BE2C (cell line): ENCODE results near the gene ZSCAN20.
A peak's percentile ranks its signal among the peaks of the same experiment; 100 is the strongest.

Experiments used
- DNase-seq: peaks from one replicate; pipeline ENCODE4 v3.0.0-alpha.2; 2020
- H3K27me3 ChIP-seq: fragments of 250-450 bp; sonication (Bioruptor Pico); 2 replicates; pipeline ENCODE4 v1.5.1; 2020; ENCODE audit warnings: mild to moderate bottlenecking
- H3K36me3 ChIP-seq: fragments of 250-450 bp; sonication (Bioruptor Pico); 2 replicates; pipeline ENCODE4 v1.5.1; 2020; ENCODE audit warnings: mild to moderate bottlenecking
- H3K4me1 ChIP-seq: fragments of 250-450 bp; sonication (Bioruptor Pico); 2 replicates; pipeline ENCODE4 v1.5.1; 2020
- H3K4me3 ChIP-seq: 2 replicates; pipeline ENCODE4 v1.5.1; 2011; ENCODE audit warnings: low read depth, low read length
- H3K9me3 ChIP-seq: fragments of 250-450 bp; sonication (Bioruptor Pico); 2 replicates; pipeline ENCODE4 v1.5.1; 2020
- TF ChIP-seq, protein P1 (sequence below): IDR thresholded peaks from 2 replicates; pipeline ENCODE4 v1.5.1; 2012; ENCODE audit warnings: mild to moderate bottlenecking, low read depth, low read length

Gene ZSCAN20

DNA sequence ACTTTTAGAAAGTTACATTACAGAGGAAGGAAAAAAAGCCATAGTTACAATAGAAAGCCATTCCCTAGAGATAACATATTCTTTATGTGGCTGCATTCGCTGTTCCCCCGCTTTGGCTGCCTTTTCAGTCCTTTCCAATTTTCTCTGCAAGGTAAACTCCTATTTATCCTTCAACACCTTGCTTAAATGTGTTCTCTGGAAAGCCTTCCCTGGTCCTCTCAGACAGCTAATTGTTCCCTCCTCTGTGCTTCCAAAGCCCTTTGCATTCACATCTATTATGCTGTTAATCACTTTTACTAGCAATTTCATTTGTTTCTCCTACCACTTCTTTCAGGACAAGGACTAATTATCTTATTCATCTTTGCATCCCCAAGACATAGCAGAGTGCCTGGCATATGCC, 43.1 kb upstream of the ZSCAN20 start:
- Histone ChIP-seq H3K4me3 (no peak overlapping the region), H3K4me1 (no peaks in the 10 kb centered on the region), H3K27me3 (no peaks in the 10 kb centered on the region), H3K36me3 (no peaks in the 10 kb centered on the region), H3K9me3 (no peaks in the 10 kb centered on the region)
- no peak for DNase-seq
- TF ChIP-seq, protein P1, sequence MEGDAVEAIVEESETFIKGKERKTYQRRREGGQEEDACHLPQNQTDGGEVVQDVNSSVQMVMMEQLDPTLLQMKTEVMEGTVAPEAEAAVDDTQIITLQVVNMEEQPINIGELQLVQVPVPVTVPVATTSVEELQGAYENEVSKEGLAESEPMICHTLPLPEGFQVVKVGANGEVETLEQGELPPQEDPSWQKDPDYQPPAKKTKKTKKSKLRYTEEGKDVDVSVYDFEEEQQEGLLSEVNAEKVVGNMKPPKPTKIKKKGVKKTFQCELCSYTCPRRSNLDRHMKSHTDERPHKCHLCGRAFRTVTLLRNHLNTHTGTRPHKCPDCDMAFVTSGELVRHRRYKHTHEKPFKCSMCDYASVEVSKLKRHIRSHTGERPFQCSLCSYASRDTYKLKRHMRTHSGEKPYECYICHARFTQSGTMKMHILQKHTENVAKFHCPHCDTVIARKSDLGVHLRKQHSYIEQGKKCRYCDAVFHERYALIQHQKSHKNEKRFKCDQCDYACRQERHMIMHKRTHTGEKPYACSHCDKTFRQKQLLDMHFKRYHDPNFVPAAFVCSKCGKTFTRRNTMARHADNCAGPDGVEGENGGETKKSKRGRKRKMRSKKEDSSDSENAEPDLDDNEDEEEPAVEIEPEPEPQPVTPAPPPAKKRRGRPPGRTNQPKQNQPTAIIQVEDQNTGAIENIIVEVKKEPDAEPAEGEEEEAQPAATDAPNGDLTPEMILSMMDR: no peak

DNA sequence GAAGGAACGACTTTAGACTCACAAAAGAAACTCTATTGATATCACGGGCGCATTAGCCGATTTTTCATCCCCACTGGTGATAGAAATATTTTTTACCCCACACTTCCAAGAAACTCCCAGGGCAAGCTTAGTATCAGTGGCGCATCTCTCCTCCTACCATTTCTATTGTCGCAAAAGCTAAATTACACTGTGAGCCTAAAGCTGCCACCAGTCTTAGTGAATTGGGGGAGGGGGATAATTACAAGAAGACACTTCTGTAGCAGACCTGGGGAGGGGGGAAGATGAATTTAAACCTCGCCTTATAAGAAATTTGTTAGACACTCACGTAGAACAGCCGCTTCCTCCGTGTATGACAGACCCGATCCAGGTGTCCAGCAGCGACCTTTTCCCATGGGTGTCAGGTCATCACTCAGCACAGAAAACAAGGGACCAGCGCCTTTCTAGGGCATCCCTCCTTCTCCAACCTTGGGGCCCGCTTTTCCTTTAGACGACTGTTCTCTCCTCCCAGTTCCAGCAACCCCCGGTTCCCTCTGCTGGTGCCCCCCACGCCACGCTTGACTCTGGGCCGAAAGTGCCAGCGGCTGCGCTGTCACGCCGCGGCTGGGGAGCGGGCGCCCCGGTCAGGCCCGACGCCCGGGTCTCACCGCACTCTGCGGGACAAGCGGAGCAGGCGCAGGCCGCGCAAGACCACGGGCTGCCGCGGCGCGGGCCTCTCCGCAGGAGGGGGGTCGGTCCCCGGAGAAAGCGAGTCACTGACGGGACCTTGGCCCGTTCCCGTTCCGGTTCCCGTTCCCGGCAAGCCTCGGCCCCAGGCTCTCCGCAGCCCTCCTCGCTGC, 42.4 kb upstream of the ZSCAN20 start:
- no peaks in the 10 kb centered on the region for H3K9me3 ChIP-seq
- H3K27me3 ChIP-seq: no peaks in the 10 kb centered on the region
- H3K4me3 ChIP-seq: peak overlapping the region; percentile 43
- no peaks in the 10 kb centered on the region for H3K4me1 ChIP-seq
- TF ChIP-seq, protein P1: no peak
- H3K36me3 ChIP-seq: no peaks in the 10 kb centered on the region
- DNase-seq: peak; percentile 14

DNA sequence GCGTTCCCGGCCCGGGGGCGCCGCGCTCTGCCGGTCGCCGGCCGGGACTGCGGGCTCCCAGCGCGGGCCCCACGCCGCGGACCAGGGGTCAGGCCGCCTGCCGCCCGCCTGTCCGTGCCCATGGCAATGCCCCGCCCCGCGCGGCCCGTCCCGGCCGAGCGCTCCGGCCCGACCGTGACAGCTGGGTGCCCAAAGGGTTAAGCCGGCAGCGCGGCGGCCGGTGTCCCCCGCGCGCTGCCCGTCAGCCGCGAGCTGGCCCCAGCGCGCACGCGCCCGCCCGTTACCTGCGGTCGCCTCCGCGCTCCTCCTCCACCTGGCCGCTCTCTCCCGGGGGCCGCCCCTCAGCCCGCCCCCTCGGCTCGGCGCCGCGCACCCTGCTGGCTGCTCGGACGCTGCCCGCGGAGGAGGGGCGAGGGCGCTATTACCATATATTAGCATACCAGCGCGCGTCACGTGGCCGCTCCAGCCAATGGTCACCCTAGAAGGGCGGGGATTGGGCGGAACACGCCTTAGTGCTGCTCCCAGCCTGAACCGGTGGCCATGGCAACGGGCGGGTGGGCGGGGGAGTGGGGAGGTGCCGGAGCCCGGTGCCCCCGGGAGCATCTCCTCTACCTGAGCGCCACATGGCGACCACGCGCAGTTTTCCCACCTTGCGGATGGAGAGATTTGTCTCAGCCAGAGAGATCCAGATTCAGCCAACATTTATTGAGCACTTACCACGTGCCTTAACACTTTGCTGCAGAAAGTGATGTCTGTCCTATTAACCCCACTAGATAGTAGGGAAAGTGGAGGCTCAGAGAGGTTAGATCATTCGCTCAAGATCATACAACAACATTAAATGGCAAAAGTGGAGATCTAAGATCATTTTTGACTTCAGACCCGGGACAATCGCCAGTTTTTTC, 41.5 kb upstream of the ZSCAN20 start, which contains the start of gene PHC2:
PHC2 (minus strand) TSS at position 404 of the 902 bp plus-strand sequence. CDS start 55,556 bp downstream, outside the sequence.
- H3K4me1 ChIP-seq: no peaks in the 10 kb centered on the region
- peak within 1 kb of the TSS; percentile 43 for H3K4me3 ChIP-seq
- H3K36me3 ChIP-seq: no peaks in the 10 kb centered on the region
- TF ChIP-seq, protein P1: no peak
- no peaks in the 10 kb centered on the region for H3K9me3 ChIP-seq
- peak; percentile 95 for DNase-seq
- H3K27me3 ChIP-seq: no peaks in the 10 kb centered on the region

DNA sequence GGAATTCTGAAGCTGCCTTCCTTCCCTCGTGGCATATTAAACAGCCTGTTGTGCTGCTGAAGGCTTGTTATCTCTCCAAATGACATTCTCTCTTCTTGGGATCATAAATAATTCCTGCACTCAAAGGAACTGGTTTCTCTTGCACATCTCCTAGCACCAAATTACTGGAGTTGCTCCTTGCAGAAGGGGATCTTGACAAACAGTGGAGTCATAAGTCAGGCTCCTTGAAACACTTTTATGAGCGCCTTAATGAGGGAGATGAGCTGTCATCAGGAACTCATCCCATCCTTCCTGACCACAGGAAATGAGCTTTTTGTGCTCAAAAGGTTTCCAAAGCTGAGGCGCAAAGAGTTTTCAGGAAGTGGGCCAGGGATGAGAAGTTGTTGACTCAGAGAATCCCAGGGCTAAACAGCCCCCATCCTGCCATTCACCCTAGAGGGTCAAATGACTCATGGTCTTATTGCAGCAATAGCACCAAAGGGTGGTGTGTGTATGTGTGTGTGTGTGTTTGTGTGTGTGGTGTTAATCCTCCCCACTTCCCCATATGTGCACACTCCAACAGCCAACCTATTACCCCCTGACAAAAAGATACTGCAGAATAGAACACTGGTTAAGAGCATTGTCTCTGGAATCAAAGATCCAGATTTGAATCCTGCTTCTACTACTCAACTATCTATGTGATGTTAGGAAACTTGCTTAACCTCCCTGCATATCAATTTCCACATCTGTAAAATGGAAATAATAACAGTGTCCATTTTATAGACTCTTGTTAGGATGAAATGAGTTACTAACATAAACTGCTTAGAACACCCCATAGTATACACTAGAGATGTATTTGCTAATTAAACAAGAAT, 38.7 kb upstream of the ZSCAN20 start:
- Histone ChIP-seq H3K36me3 (no peaks in the 10 kb centered on the region), H3K4me1 (no peaks in the 10 kb centered on the region), H3K4me3 (no peak overlapping the region), H3K9me3 (no peaks in the 10 kb centered on the region), H3K27me3 (no peaks in the 10 kb centered on the region)
- DNase-seq: no peak
- TF ChIP-seq, protein P1: no peak

DNA sequence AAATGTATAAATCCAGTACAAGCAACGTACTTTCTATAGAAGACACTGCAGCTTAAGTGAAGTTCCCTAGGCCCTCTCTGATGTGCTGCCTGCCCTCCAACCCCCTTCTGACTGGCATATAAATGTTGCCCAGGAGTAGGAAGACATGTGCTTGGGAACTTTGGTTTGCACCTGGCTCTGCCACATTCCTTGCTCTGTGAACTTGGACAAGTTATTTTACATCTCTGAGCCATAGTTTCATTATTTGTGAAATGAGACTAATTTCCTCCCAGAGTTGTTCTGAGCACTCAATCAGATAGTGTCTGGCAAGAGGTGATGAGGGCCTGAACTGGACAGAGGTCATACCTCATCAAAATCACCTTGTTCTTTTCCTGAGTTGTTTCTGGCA, 38.1 kb upstream of the ZSCAN20 start:
- no peak for DNase-seq
- Histone ChIP-seq H3K4me3 (no peak overlapping the region), H3K9me3 (no peaks in the 10 kb centered on the region), H3K36me3 (no peaks in the 10 kb centered on the region), H3K4me1 (no peaks in the 10 kb centered on the region), H3K27me3 (no peaks in the 10 kb centered on the region)
- TF ChIP-seq, protein P1: no peak
